ENCODE measurements around the gene MYRIP. TPM values are rescaled to one million over a fixed set of nuclear protein-coding genes. Genes with fewer than 3 reads are reported as not detected.

MYRIP gene
- polyA plus RNA-seq, 1 of the 3 experiments (the other 2 are of a cell fraction), result 1.2 TPM

DNA sequence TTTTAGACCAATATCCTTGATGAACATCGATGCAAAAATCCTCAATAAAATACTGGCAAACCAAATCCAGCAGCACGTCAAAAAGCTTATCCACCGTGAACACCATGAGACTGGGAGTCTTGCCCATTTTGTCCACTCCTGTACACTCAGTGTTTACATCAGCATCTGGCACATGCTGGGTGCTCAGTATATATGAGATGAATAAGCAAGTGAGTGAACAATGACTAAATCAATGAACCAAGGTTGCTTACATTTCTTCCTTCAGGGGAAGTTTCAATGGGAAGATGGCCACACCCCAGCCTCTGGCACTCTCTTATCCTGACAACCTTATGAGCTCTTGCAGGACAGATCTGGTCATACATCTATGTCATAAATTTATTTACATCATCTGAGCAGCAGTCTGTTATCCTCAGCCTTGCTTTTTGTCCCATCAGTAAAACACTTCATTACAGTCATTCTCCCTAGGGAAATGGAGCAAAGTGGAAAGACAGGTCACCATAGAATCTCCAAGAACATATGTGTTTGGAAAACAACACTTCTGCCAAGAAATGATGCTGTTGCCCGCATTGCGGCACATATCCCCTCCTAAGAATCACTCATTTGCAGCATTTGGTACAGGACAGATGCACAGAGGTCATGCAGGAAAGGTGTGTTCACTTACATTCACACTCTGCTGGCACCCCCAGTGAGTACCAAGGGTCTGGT is 328.3 kb downstream of the MYRIP start:
- POLR2A ChIA-PET, result no interaction called here
- 54% methylated on average over 5 of the region's 5 CpGs for WGBS (ENCODE audit: low lambda C conversion rate)

More for the DNA sequence above, 328.3 kb downstream of the MYRIP start:
- Histone ChIP-seq H3K36me3 (replicated peaks in 1 of 2; ENCODE audit: control insufficient read depth in 1 of 2, insufficient read depth in 2 of 2, low read length in 1 of 2) (no peaks in the 10 kb centered on the region), H4K20me1 (ENCODE audit: insufficient read depth) (no peaks in the 10 kb centered on the region), H3K4me1 (ENCODE audit: control insufficient read depth in 1 of 2, insufficient read depth in 2 of 2, low read depth in 1 of 2, low read length in 1 of 2) (peaks cover 0 to under 1% of the 10 kb centered on the region in 2 experiments; a peak in 1 of 4 replicates), H3K27me3 (ENCODE audit: insufficient read depth) (no peaks in the 10 kb centered on the region), H3K9ac (no peak overlapping the region), H3K27ac (ENCODE audit: low read depth in 2 of 2, low read length in 1 of 2) (no peak overlapping the region), H3K9me2 (no peaks in the 10 kb centered on the region), H3K4me2 (no peak overlapping the region), H2AFZ (ENCODE audit: low read depth) (no peak overlapping the region), H3K4me3 (ENCODE audit: low read depth in 2 of 2, low read length in 1 of 2) (no peak overlapping the region), H3K79me2 (ENCODE audit: insufficient read depth) (no peaks in the 10 kb centered on the region), H3F3A (replicated peaks; ENCODE audit: insufficient read depth) (no peaks in the 10 kb centered on the region), H3K9me3 (no peaks in the 10 kb centered on the region)
- CTCF ChIA-PET, result no interaction called here
- no peak for DNase-seq
- TF ChIP-seq TCF12 (IDR thresholded peaks at IDR 0.05), result no peak
- TF ChIP-seq FOXJ3 (CRISPR knock-in tag; IDR thresholded peaks at IDR 0.05), result no peak
- no peak for TF ChIP-seq TAF1 (IDR thresholded peaks at IDR 0.05; ENCODE audit: borderline replicate concordance, low read depth, low read length)
- no peak for TF ChIP-seq CHD2 (IDR thresholded peaks at IDR 0.05; ENCODE audit: low read length, partially characterized antibody)
- TF ChIP-seq RCOR1 (IDR thresholded peaks at IDR 0.05; ENCODE audit: low read length), result no peak
- TF ChIP-seq MEF2A (IDR thresholded peaks at IDR 0.05; ENCODE audit: borderline replicate concordance, low read depth), result no peak
- TF ChIP-seq EZH2phosphoT487 (IDR thresholded peaks at IDR 0.05; ENCODE audit: borderline replicate concordance, low read depth), result no peak
- TF ChIP-seq MXI1 (IDR thresholded peaks at IDR 0.05; ENCODE audit: low read depth, low read length), result no peak
- TF ChIP-seq, protein P1, sequence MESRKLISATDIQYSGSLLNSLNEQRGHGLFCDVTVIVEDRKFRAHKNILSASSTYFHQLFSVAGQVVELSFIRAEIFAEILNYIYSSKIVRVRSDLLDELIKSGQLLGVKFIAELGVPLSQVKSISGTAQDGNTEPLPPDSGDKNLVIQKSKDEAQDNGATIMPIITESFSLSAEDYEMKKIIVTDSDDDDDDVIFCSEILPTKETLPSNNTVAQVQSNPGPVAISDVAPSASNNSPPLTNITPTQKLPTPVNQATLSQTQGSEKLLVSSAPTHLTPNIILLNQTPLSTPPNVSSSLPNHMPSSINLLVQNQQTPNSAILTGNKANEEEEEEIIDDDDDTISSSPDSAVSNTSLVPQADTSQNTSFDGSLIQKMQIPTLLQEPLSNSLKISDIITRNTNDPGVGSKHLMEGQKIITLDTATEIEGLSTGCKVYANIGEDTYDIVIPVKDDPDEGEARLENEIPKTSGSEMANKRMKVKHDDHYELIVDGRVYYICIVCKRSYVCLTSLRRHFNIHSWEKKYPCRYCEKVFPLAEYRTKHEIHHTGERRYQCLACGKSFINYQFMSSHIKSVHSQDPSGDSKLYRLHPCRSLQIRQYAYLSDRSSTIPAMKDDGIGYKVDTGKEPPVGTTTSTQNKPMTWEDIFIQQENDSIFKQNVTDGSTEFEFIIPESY (IDR thresholded peaks at IDR 0.05; ENCODE audit: borderline replicate concordance, low read depth), result no peak
- TF ChIP-seq, protein P2, sequence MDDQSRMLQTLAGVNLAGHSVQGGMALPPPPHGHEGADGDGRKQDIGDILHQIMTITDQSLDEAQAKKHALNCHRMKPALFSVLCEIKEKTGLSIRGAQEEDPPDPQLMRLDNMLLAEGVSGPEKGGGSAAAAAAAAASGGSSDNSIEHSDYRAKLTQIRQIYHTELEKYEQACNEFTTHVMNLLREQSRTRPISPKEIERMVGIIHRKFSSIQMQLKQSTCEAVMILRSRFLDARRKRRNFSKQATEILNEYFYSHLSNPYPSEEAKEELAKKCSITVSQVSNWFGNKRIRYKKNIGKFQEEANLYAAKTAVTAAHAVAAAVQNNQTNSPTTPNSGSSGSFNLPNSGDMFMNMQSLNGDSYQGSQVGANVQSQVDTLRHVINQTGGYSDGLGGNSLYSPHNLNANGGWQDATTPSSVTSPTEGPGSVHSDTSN (IDR thresholded peaks at IDR 0.05), result no peak
- TF ChIP-seq SMC3 (IDR thresholded peaks at IDR 0.05; ENCODE audit: low read depth, low read length), result no peak
- TF ChIP-seq, protein P3, sequence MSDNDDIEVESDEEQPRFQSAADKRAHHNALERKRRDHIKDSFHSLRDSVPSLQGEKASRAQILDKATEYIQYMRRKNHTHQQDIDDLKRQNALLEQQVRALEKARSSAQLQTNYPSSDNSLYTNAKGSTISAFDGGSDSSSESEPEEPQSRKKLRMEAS (IDR thresholded peaks at IDR 0.05; ENCODE audit: low read depth), result no peak
- TF ChIP-seq, protein P4, sequence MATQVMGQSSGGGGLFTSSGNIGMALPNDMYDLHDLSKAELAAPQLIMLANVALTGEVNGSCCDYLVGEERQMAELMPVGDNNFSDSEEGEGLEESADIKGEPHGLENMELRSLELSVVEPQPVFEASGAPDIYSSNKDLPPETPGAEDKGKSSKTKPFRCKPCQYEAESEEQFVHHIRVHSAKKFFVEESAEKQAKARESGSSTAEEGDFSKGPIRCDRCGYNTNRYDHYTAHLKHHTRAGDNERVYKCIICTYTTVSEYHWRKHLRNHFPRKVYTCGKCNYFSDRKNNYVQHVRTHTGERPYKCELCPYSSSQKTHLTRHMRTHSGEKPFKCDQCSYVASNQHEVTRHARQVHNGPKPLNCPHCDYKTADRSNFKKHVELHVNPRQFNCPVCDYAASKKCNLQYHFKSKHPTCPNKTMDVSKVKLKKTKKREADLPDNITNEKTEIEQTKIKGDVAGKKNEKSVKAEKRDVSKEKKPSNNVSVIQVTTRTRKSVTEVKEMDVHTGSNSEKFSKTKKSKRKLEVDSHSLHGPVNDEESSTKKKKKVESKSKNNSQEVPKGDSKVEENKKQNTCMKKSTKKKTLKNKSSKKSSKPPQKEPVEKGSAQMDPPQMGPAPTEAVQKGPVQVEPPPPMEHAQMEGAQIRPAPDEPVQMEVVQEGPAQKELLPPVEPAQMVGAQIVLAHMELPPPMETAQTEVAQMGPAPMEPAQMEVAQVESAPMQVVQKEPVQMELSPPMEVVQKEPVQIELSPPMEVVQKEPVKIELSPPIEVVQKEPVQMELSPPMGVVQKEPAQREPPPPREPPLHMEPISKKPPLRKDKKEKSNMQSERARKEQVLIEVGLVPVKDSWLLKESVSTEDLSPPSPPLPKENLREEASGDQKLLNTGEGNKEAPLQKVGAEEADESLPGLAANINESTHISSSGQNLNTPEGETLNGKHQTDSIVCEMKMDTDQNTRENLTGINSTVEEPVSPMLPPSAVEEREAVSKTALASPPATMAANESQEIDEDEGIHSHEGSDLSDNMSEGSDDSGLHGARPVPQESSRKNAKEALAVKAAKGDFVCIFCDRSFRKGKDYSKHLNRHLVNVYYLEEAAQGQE (IDR thresholded peaks at IDR 0.05; ENCODE audit: low read depth, low read length), result no peak
- no peak for TF ChIP-seq GABPA (IDR thresholded peaks at IDR 0.05; ENCODE audit: low read depth)

Measured in SK-N-SH (cell line).